ENCODE data around the gene TSC1.
"Not testable (repeated sequence)": the region's sequence is repeated elsewhere in the genome, so short reads cannot be mapped to it uniquely, and the experiment has no call there.

Gene TSC1

DNA sequence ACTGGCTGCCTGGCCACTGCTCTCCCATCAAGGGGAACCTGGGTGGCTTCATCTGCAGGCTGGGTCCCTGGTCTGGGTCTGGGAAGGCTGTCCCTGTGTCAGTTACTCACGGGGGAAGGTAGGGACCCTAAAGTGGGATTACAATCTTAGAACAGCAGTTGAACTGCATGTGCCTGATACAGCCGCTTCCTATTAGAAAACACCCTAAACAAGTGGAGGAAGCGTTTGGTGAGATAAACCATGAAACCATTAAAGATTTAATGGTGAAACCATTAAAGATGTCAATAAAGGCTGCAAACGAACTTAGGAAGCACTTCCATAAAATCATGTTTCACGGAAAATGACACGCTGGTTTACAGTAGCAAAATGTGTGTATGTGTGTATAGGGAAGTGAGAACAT is 31.5 kb upstream of the TSC1 start:
- DNase-seq, result no peak

DNA sequence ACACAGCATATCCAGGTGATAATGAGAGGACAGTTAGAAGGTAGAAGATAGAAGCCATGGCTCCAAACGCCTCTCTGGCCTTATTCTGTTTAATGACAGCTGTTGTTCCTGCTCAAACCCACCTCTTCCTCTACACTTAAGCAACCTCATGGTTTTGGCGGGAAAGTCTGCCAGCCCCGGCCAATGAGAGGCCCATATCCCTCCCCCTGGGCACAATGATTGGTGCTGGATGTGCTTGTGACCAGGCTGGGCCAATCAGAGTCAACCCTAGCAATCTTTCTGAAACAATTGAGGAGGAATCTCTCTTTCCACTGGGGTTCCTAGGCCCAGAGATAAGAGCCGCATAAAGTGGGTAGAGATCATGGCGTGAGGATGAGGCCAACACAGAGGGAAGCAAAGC is 29.3 kb upstream of the TSC1 start:
- no peak for DNase-seq

DNA sequence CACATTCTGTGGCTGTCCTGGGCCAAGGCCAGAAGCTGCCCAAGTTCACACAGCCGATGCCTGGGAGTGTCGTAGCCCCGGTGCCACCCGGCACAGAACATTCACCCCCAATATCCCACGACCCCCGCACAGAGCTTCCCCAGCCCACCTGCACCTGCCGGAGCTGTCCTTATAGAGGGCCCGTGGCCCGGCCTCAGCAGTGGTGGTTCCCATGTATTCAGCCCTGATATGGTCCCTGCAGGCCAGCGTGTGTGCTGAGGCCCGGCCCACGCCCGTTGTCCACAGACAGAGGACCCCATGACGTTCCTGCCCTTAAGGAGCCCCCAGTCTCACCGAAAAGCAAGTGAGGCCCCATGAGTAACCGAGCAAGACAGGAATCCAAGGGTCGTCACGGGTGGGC is 28.8 kb upstream of the TSC1 start:
- no peak for DNase-seq

DNA sequence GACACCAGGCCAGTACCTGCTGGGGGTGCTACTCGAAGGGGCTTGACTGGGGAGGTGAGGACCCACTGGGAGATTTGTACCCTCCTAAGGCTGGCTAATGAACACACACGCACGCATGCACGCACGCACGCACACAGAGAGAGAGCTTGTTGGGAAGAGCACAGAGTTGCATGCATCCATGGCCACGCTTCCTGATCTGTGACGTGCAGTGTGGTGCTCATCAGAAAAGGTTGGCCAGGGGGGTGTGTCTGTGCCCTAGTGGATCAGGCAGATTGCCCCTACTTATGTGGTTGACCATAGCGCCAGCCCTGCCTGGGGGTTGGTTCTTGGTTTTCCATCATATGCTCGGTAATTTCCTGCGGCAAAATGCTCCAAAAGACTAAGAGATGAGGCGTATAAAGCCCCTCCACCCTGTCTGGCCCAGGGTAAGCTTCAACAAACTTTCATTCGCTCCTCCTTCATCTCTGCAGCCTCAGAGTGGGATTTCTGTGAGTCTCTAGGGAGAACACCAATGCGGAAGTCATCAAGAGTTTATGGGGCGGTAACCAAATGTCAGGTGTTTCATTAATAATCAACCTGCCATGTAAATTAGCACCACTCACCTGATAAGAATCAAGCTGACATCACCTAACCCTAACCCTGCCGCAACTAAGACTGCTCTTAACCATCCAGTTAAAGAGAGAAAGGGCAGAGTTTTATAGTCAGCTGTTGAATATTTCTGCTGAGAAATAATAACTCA is 26.1 kb upstream of the TSC1 start:
- no peak for DNase-seq

DNA sequence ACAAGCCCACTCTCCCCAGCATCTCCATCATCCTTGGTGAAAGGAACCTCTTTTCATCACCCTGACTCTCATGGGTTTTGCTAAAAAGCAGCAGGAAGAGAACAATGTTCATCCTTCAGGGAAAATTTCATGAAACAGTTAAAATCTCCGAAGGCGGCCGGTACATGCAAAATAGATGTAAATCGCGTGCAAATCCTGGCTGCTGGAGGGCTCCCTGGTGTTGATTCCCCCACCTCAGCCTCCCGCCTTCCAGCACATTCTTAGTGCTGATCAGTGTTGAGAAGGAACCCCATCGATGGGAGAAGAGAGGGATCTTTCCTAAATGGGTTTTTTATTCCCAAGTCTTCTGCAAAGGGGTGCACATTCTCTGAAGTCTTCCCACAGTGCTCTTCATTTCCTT is 25.4 kb upstream of the TSC1 start:
- no peak for DNase-seq

DNA sequence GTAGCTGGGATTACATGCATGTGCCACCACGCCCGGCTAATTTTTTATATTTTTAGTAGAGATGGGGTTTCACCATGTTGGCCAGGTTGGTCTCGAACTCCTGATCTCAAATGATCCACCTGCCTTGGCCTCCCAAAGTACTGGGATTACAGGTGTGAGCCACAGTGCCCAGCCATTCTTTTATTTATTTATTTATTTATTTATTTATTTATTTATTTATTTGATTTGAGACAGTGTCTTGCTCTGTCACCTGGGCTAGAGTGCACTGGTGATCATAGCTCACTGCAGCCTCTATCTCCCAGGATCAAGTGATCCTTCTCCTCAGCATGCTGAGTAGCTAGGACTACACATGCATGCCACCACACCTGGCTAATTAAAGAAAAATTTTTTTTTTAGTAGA is 23.5 kb upstream of the TSC1 start:
- DNase-seq, result not testable (repeated sequence)

DNA sequence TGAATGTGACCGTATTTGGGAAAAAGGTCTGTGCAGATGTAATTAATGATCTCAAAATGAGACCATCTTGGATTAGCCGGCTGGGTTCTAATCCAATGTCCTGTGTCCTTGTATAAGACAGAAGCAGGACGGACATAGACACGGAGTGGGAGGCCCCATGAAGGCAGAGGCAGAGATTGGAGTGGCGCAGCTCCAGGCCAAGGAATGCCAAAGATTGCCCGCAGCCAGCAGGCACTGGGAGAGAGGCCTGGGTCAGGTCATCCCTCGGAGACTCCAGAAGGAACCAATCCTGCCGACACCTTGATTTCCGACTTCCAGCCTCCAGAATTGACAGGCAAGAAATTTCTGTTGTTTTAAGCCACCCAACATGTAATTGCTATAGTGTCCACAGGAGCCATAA is 21.1 kb upstream of the TSC1 start:
- DNase-seq, result no peak

DNA sequence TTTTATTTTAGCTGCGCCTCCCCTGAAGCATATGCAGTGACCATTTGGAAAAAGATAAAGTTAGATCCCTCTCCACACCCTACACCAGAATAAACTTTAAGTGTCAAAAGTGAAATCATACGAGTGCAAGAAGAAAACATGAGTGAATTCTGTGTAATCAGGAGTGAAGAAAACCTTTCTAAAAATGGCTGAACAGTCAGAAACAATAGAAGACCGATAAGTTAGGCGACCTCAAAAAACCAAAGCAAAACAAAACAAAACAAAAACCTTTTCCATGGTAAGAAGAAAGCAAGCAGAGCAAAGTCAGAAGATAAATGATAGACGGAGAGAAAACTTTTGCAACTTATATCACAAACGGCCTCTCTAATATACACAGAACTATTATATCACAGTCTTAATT is 16.6 kb upstream of the TSC1 start:
- DNase-seq, result no peak

DNA sequence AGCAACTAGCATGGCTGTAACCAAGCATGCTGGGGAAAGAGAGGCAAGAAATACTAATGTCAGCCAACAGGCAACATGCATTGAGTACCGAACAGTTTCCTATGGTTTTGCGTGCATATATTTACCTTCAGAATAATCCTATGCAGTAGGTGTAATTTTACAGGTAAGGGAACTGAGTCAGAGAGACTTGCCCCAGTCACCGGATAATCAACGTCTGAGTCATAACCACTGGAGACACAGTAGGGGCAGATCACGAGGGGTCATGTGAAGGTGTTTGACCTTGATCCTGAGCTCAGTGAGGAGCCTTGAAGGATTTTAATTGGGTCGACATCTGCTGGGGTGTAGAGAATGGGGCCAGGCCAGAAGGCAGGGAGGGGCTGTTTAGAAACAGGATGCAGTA is 13.4 kb upstream of the TSC1 start:
- DNase-seq, result no peak

DNA sequence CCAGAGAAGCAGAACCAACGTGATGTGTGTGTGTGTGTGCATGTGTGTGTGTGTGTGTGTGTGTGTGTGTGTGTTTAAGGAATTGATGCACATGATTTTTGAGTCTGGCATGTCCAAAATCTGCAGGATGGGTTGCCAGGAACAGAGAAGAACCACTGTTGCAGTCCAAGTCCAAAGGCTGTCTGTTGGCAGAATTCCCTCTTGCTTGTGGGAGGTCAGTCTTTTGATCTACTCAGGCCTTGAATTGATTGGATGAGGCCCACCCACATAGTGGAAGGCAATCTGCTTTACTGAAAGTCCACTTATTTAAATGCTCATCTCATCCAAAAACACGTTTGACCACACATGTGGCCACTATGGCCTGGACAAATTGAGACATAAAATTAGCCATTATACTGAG is 11.4 kb upstream of the TSC1 start:
- DNase-seq, result no peak

DNA sequence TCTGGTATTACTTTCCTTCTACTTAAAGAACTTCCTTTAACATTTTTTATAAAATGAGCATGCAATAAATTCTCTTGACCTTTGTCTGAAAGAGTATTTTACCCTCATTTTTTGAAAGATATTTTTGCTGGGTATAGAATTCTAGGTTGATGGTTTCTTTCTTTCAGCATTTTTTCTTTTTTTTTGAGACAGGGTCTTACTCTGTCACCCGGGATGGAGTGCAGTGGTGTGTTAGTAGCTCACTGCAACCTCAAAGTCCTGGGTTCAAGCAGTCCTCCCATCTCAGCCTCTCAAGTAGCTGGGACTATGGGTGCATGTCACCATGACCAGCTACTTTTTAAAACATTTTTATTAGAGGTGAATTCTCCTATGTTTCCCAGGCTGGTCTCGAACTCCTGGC is 10.7 kb upstream of the TSC1 start:
- DNase-seq, result no peak

DNA sequence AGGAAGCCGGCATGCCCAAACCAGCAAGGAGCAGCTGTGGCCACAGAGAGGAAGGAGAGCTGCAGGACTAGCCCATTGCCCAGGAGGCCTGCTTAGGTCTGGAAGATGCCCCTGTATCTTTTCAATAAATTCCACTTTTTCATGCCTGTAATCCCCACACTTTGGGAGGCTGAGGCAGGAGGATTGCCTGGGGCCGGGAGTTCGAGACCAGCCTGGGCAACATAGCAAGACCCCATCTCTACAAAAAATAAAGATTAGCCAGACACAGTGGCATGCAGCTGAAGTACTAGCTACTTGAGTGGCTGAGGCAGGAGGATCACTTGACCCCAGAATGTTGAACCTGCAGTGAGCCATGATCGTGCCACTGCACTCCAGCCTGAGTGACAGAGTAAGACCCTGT is 5.3 kb upstream of the TSC1 start:
- no peak for DNase-seq

DNA sequence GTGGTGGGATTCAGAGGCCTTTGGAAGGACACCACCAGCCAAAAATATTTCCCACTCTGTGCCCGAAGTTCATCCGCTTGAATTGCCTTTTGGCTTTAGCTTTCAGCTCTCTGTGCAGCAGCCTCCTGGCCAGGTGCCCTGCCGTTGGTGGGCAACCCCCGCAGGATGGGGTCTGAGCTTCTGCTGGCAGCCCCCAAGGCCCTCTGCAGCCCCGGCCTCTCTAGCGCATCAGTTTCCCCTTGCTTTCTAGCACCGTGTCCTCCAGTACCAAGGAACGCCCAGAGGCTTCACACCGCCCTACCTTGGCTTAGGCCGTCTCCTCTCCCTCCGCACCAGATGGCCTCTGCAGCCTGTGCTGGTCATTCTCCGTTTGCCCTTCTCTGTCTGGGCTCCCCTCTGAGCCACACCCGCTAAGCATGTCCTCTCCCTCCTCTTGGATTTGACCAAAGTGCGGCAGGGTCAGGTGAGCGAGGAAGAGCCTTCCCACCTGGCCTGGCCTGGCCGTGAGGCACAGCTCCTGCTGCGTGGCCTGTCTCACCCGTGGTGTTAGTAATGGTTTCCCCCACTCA is 4.2 kb upstream of the TSC1 start:
- no peak for DNase-seq

DNA sequence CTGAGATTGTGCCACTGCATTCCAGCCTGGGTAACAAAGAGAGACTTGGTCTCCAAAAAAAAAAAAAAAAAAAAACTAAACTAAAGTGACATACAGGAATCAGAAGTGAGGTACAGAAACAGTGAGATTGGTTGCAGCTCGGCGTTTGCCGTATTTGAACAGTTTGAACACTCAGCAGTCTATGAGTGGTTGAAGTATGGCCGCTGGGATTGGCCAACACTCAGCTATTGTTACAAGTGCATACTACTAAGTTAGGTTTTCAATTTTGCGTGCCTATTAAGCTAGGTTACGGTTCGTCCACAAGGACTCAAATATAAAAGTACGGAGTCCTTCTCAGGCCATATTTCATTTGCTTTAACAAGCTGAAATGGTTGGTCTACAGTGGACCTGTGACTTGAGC is 3.3 kb upstream of the TSC1 start:
- no peak for DNase-seq

DNA sequence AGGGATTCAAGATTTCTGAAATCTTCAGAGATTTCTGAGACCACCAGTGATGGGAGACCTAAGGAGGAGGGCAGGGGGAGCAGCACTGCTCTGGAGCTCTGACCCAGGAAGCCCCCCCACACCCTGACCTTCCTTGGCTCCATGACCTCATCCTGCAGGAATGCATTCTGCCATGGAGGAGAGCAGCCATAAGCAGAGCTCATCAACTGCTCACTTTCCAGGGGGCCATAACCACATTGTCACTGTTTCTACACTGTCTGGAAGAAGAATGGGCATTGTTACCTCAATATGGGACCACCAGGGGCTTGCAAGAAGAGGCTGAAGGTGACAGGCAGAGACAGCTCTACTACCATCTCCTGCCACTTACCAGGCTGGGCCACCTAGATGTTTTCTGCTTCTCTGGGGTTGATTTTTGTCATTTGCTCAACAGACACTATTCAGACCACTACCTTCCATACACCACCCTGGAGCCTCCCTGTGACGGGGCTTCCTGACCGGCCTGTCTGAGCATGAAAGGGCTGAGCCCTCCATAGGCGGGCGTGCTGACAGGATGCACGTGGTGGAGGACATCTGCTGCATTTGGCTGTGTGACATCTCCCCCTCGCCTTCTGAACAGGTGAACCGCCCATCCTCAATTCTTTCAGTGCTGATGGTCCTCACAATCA is 2.3 kb upstream of the TSC1 start:
- DNase-seq, result no peak

DNA sequence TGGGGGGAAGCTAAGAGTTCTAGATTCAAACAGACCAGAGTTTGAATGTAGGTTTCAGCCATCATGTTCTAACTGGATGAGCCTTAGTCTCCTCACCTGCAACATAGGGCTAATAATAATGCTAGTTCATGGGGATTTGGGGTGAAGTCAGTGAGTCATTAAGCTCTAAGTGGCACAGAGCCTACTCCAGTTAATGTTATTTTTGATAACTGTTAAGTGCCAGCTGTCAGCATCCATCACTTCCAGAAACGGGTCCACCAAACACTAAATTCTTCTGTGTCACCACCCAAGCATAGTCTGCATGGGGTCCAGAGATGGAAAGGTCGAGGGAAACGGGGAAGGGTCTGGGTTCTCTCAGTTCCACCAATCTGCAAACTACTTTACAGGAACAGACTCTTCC is 1.8 kb upstream of the TSC1 start:
- DNase-seq, result no peak

DNA sequence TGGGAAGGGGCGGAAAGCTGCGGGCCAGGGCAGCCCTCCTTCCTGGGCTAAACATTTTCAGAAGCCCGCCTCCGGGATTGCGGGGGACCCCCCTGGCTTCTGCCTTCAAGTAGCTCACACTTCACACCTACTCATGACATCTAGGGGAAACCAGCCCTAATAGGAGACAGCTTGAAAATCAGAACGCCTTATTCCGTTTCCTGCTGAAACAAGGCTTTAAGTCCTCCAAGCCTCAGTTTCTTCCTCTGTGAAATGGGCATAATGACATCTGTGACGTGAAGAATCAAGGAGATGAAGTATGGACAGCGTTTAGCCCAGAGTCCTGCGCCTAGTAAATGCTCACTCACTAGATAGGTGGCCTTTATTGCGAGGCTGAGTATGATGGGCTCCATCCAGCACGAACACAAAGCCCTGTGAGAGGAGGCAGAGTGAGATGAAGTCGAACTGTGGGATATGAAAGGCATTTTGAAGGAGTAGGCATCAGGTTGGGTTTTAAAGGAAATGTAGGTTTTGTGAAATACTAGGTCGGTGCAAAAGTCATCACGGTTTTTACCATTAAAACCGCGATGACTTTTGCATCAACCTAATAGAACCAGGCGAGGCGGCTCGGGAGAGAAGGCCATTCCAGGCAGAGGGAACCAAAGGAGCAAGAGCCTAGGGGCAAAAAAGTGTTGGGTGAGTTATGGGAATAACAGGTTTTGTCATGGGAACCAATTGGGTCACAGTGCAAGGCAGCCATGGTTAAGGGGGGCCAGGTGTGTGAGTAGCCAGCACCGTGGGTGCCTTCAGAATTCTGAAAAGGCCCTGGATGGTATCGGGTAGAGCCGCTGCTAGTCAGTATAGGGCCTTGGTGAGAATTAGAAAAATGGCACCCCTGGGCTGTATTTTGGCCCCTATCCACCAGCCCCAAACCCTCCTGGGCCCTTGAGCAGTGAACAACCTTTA is 1.0 kb upstream of the TSC1 start:
- no peak for DNase-seq

DNA sequence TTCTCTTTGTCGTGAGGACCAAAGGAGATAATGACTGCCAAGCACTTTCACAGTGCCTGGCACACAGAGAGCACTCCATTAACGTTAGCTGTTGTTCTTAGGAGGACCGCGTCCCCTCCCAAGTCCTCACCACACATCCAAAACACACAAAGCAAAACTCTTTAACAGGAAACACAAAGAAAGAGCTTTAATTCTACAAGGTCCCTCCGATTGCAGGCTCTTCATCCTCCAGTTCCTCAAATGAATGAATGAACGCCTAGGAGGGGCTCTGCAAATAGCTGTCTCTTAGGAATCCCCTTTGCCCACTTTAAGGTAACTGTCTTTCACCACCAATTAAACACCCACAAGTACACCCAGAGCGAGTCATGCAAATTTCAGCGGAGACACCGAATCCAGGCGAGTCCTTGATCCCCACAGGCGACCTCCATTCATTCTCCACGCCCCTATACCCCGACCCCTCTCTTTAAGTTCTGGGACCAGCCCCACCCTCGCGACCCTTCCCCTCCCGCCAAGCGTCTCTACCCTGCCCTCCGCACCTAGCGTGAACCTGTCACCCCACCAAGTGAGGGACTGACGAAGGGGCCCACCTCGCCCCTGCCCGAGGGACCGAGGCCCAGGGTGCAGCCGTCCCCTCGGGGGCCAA is 644 bp downstream of the TSC1 start:
- no peak for DNase-seq

DNA sequence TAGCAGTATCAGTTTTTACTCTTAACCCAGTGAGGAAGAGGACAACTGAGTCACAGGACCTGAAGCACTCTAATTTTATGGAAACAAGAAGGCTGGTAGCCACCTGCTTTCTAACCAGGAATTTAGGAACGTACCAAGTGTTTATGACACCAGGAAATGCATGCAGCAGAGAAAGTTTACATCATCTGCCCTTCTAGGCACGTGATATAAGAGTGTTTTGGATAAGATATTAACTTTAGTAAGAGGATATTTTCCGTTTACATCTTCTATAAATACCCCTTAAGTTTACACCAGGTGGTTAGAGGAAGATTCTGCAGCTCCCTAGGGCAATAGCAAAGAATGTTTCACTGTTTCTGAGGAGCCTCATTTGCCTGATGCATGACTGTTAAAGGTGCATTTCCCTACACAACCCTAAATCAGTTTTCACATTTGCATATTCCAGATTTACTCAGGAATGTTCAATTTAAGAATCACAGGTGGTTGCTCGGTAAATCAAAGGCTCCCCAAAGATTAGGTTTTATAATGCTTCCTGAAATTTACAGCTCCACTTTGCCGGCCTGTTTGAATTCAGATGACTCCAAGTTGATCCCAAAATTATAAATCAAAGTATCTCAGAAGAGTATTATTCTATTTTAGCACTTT is 1.8 kb downstream of the TSC1 start:
- no peak for DNase-seq

DNA sequence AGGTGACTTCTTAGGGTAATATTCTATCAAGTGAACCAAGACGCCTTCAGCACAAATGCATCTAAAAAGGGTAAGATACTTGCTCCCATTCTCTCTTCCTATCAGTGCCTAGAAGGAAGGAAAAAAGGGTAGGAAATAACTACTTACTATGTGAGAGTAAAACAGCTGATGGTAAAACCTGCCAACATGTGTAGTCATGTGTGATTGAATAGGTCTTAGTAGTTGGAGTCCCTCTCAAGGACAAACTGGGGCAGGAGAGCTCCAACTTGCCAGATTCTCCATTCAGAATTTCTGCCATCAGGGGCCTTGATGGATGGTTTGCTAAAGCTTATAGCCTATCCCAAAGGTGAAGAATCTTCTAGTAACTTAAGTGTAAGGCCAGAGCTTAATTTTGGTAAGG is 5.2 kb downstream of the TSC1 start:
- no peak for DNase-seq

DNA sequence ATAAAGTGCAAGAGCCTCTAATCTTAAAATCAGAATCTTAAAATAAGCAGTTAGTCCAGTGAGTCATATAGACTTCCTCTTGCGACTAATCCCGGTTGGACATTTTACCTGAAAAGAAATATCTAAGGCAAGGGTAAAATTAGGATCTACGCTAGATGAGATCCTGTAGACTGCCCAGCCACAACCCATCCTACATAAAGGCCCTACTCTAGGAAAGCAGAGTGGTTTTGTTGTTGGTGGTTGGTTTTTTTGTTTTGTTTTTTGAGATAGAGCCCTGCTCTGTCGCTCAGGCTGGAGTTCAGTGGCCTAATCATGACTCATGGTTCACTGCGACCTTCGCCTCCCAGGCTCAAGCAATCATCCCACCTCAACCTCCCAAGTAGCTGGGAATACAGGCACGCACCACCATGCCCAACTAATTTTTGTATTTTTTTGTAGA is 6.9 kb downstream of the TSC1 start:
- DNase-seq, result no peak

DNA sequence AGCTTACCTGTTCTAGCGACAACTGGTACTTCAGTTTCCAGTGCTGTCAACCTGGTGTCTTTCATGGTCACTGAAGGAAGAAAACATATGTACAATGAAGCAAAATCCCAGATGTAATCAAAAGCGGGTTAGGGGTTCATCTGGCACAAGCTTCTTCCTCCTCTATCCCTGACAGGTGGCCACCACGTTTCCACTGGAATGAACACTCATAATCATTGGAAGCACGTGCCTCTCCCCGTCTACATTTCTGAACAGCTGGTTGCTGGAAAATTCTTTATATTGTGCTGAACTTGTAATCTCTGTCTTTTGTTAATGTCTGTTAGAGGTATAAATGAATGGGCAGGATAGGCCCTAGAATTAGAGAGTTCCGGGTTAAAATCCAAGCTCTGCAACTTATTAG is 9.4 kb downstream of the TSC1 start:
- no peak for DNase-seq

All from NCI-H1105 (cell line).